K562 (cell line): ENCODE results near the gene SMG7. TPM values are rescaled to one million over a fixed set of nuclear protein-coding genes. Genes with fewer than 3 reads are reported as not detected.
A peak's percentile ranks its signal among the peaks of the same experiment; 100 is the strongest.

Experiments used
- ARID2 ChIP-seq: fragments of 450-650 bp; IDR thresholded peaks from 2 replicates; pipeline ENCODE4 v1.6.1; 2017; ENCODE audit warnings: antibody characterized with exemption, mild to moderate bottlenecking
- ASH1L ChIP-seq: fragments of 450-650 bp; IDR thresholded peaks from 2 replicates; pipeline ENCODE4 v1.6.1; 2018; ENCODE audit warnings: borderline replicate concordance, mild to moderate bottlenecking, low read depth; ENCODE audit not compliant: partially characterized antibody
- BACH1 ChIP-seq: fragments of 200-800 bp; sonication (Bioruptor generic); IDR thresholded peaks from 2 replicates; pipeline ENCODE4 v1.6.1; 2016; ENCODE audit warnings: missing genetic modification characterization, missing compliant biosample characterization
- CREM ChIP-seq: IDR thresholded peaks from 2 replicates; pipeline ENCODE4 v1.6.1; 2014; ENCODE audit warnings: antibody characterized with exemption, low read depth
- DPF2 ChIP-seq: fragments of 450-650 bp; IDR thresholded peaks from 2 replicates; pipeline ENCODE4 v1.6.1; 2016
- EP400 ChIP-seq: fragments of 450-650 bp; IDR thresholded peaks from 2 replicates; pipeline ENCODE4 v1.6.1; 2017; ENCODE audit warnings: antibody characterized with exemption, mild to moderate bottlenecking, moderate library complexity
- ERF ChIP-seq: fragments of 450-650 bp; formaldehyde crosslinking; IDR thresholded peaks from 2 replicates; pipeline ENCODE4 v1.4.0; 2020; ENCODE audit warnings: mild to moderate bottlenecking, mixed read lengths
- FIP1L1 ChIP-seq: fragments of 200-400 bp; formaldehyde crosslinking; IDR thresholded peaks from 2 replicates; pipeline ENCODE4 v1.6.1; 2018; ENCODE audit warnings: mild to moderate bottlenecking, low read depth, low read length; ENCODE audit not compliant: poor library complexity, severe bottlenecking
- FOSL1 ChIP-seq: fragments of 200-800 bp; sonication (Bioruptor generic); conservative IDR thresholded peaks from 2 replicates; pipeline ENCODE4 v1.6.1; 2016; ENCODE audit warnings: missing genetic modification characterization, missing compliant biosample characterization
- HDAC3 ChIP-seq: fragments of 450-650 bp; IDR thresholded peaks from 2 replicates; pipeline ENCODE4 v1.6.1; 2018; ENCODE audit warnings: borderline replicate concordance, mild to moderate bottlenecking, moderate library complexity; ENCODE audit not compliant: partially characterized antibody
- HNRNPL ChIP-seq: fragments of 200-400 bp; formaldehyde crosslinking; IDR thresholded peaks from 2 replicates; pipeline ENCODE4 v1.6.1; 2017; ENCODE audit warnings: low read depth, mild to moderate bottlenecking, low read length
- JUND ChIP-seq, 2 experiments: IDR thresholded peaks; 2 replicates in 1 of 2; 3 replicates in 1 of 2; pipeline ENCODE4 v1.6.1; 2011; ENCODE audit warnings: borderline replicate concordance in 2 of 2, low read depth in 2 of 2, low read length in 2 of 2, improper control_type of control experiment in 1 of 2, missing biosample characterization in 1 of 2, missing genetic modification characterization in 1 of 2, missing genetic modification reagents in 1 of 2
- PPARD ChIP-seq: fragments of 250-450 bp; sonication (Bioruptor Pico); IDR thresholded peaks from 2 replicates; pipeline ENCODE4 v1.8.0; 2022; ENCODE audit warnings: inconsistent platforms, mild to moderate bottlenecking, moderate library complexity
- RBFOX2 ChIP-seq: fragments of 200-400 bp; formaldehyde crosslinking; IDR thresholded peaks from 2 replicates; pipeline ENCODE4 v1.6.1; 2017; ENCODE audit warnings: low read depth, mild to moderate bottlenecking, low read length, moderate library complexity
- SMAD3 ChIP-seq: fragments of 450-650 bp; formaldehyde crosslinking; conservative IDR thresholded peaks from 2 replicates; pipeline ENCODE4 v1.4.0; 2020; ENCODE audit warnings: mild to moderate bottlenecking
- SMARCC2 ChIP-seq: fragments of 450-650 bp; IDR thresholded peaks from 2 replicates; pipeline ENCODE4 v1.6.1; 2017; ENCODE audit warnings: antibody characterized with exemption, moderate library complexity, mild to moderate bottlenecking, low read depth
- ZC3H4 ChIP-seq: sonication (generic); formaldehyde crosslinking; IDR thresholded peaks from 2 replicates; pipeline ENCODE4 v1.9.0; 2021; ENCODE audit warnings: missing genetic modification reagents, borderline replicate concordance
- ZNF143 ChIP-seq: sonication (generic); formaldehyde crosslinking; IDR thresholded peaks from 2 replicates; pipeline ENCODE4 v1.9.0; 2022; ENCODE audit warnings: mild to moderate bottlenecking, missing genetic modification reagents
- ZNF778 ChIP-seq: fragments of 450-650 bp; formaldehyde crosslinking; IDR thresholded peaks from 2 replicates; pipeline ENCODE4 v1.4.0; 2020; ENCODE audit warnings: mild to moderate bottlenecking, moderate library complexity
- ZNF785 ChIP-seq: fragments of 250-450 bp; sonication (Bioruptor Pico); IDR thresholded peaks from 2 replicates; pipeline ENCODE4 v1.4.0; 2020; ENCODE audit warnings: mild to moderate bottlenecking
- polyA plus RNA-seq, 8 experiments: library from polyadenylated mRNA; depleted of rRNA in 4 of 8; stranded (reverse) in 5 of 8; unstranded in 3 of 8; fragments of >200 nt; fragmentation: Nextera tagmentation in 2 of 8; fragmentation: Illumina TruSeq in 1 of 8; extraction: Ambion mirVana in 2 of 8; extraction: Trizol in 1 of 8; gene quantifications; 2 replicates each; pipeline versions ENCODE4 v1.2.1 to v1.2.3, GENCODE V29; 2011 to 2014; ENCODE audit warnings: inconsistent platforms in 1 of 8, missing spikeins in 1 of 8
- total RNA-seq, 7 experiments: library from RNA; depleted of rRNA in 6 of 7; stranded (reverse); fragments of >200 nt in 6 of 7; fragmentation: Illumina TruSeq in 2 of 7; extraction: Trizol in 2 of 7; gene quantifications; 2 replicates each; pipeline versions ENCODE4 v1.2.1 to v1.2.3, GENCODE V29; 2011 to 2021; ENCODE audit warnings: low replicate concordance in 1 of 7
- TF ChIP-seq, protein P1 (sequence below): fragments of 200-800 bp; sonication (Bioruptor generic); IDR thresholded peaks from 2 replicates; pipeline ENCODE4 v1.6.1; 2017; ENCODE audit warnings: missing genetic modification characterization, missing compliant biosample characterization
- TF ChIP-seq, protein P2 (sequence below): fragments of 250-450 bp; sonication (Bioruptor Pico); IDR thresholded peaks from 2 replicates; pipeline ENCODE4 v1.5.0; 2020; ENCODE audit warnings: mild to moderate bottlenecking, borderline replicate concordance
- TF ChIP-seq, protein P3 (sequence below): fragments of 250-450 bp; sonication (Bioruptor Pico); IDR thresholded peaks from 2 replicates; pipeline ENCODE4 v1.9.0; 2021; ENCODE audit warnings: mild to moderate bottlenecking
- TF ChIP-seq, protein P4 (sequence below): fragments of 250-450 bp; sonication (Bioruptor Pico); IDR thresholded peaks from 2 replicates; pipeline ENCODE4 v1.6.1; 2021; ENCODE audit warnings: mild to moderate bottlenecking

Gene SMG7
- total and polyA plus RNA-seq, 9 of the 15 experiments (the other 6 are each of a cell fraction or from before 2014, with no cell fraction given), result 12.4 to 74.6 (median 29.0) TPM

DNA sequence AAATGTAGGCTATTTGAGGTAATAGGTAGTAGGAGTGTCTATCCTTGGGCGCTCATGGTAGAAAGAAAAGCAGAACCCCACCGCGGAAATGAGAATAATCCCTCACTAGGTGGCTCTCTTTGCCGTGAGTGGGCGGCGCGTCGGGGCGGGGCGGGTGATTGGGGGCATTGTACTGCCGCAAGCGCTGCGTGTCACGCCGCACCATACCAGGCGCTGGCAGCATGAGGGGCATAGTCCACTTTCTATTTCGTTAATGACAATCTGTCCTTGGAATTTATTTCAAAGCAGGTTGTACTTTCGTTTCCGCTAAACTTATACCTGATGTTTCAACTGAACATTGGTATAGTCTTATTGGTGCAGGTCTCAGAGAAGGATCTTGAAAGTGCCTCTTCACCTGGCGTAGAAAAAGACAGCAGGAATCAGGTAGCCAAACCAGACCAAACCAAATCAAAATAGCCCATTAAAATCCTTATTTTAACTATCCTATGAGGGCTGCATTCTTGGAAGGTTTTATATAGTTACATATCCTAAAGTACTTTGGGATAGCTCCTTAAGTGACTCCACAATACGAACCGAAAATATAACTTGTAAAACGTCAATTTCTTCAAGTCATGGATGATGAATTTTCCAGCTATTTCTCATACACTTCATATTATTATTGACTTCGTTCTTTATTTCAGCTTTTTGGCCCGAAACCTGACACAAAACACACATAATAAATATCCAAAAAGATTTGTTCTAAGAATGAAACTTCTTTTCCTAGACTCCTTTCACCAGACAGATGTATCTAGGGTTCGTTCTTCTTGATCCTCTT is 1.9 kb upstream of the SMG7 start (continued):
- TF ChIP-seq ZNF778 (CRISPR knock-in tag), result no peak
- peak; percentile 77 for TF ChIP-seq CREM
- TF ChIP-seq HDAC3, result no peak
- TF ChIP-seq ASH1L, result peak; percentile 9
- TF ChIP-seq, protein P1, sequence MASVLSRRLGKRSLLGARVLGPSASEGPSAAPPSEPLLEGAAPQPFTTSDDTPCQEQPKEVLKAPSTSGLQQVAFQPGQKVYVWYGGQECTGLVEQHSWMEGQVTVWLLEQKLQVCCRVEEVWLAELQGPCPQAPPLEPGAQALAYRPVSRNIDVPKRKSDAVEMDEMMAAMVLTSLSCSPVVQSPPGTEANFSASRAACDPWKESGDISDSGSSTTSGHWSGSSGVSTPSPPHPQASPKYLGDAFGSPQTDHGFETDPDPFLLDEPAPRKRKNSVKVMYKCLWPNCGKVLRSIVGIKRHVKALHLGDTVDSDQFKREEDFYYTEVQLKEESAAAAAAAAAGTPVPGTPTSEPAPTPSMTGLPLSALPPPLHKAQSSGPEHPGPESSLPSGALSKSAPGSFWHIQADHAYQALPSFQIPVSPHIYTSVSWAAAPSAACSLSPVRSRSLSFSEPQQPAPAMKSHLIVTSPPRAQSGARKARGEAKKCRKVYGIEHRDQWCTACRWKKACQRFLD, result peak; percentile 60; the same call in 1 of the 2 replicates
- TF ChIP-seq DPF2, result no peak
- TF ChIP-seq, protein P2, sequence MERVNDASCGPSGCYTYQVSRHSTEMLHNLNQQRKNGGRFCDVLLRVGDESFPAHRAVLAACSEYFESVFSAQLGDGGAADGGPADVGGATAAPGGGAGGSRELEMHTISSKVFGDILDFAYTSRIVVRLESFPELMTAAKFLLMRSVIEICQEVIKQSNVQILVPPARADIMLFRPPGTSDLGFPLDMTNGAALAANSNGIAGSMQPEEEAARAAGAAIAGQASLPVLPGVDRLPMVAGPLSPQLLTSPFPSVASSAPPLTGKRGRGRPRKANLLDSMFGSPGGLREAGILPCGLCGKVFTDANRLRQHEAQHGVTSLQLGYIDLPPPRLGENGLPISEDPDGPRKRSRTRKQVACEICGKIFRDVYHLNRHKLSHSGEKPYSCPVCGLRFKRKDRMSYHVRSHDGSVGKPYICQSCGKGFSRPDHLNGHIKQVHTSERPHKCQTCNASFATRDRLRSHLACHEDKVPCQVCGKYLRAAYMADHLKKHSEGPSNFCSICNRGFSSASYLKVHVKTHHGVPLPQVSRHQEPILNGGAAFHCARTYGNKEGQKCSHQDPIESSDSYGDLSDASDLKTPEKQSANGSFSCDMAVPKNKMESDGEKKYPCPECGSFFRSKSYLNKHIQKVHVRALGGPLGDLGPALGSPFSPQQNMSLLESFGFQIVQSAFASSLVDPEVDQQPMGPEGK, result no peak
- TF ChIP-seq ERF (CRISPR knock-in tag), result 0 out of 2 replicates have a peak, but pooled peaks have one; percentile 57
- TF ChIP-seq, protein P3, sequence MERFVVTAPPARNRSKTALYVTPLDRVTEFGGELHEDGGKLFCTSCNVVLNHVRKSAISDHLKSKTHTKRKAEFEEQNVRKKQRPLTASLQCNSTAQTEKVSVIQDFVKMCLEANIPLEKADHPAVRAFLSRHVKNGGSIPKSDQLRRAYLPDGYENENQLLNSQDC, result no peak
- TF ChIP-seq ZNF143 (CRISPR knock-in tag), result no peak
- peak; percentile 65 for TF ChIP-seq RBFOX2
- no peak for TF ChIP-seq PPARD (CRISPR knock-in tag)
- TF ChIP-seq ARID2, result peak; percentile 26; the same call in 1 of the 2 replicates
- TF ChIP-seq SMAD3 (CRISPR knock-in tag), result no peak
- no peak for TF ChIP-seq ZNF785 (CRISPR knock-in tag)
- TF ChIP-seq EP400, result no peak
- no peak for TF ChIP-seq SMARCC2
- no peak for TF ChIP-seq BACH1 (tag)
- TF ChIP-seq, protein P4, sequence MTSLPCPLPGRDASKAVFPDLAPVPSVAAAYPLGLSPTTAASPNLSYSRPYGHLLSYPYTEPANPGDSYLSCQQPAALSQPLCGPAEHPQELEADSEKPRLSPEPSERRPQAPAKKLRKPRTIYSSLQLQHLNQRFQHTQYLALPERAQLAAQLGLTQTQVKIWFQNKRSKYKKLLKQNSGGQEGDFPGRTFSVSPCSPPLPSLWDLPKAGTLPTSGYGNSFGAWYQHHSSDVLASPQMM (CRISPR knock-in tag), result no peak
- peak; percentile 27; the same call in 1 of the 2 replicates for TF ChIP-seq JUND (IDR thresholded peaks at IDR 0.05; ENCODE audit: borderline replicate concordance, low read depth, low read length)
- no peak for TF ChIP-seq JUND (tag; IDR thresholded peaks at IDR 0.05; ENCODE audit: borderline replicate concordance, low read depth, low read length)
- TF ChIP-seq FOSL1 (tag), result 0 out of 2 replicates have a peak, but pooled peaks have one; percentile 16
- TF ChIP-seq FIP1L1, result no peak
- no peak for TF ChIP-seq ZC3H4 (CRISPR knock-in tag)
- TF ChIP-seq HNRNPL, result no peak
